ENCODE measurements around the gene MSI2. TPM values are rescaled to one million over a fixed set of nuclear protein-coding genes. Genes with fewer than 3 reads are reported as not detected.

Gene MSI2
- total RNA-seq, 4 donors from 2014 or later: 27.3 to 50.4 (median 36.8) TPM

- Histone ChIP-seq H3K36me3 (peaks cover 0 to 16% of the 10 kb centered on the region in 2 donors), H3K4me3 (no peak overlapping the region), H3K27ac (no peak overlapping the region), H3K9me3 (no peaks in the 10 kb centered on the region), H3K27me3 (no peaks in the 10 kb centered on the region), H3K4me1 (no peaks in the 10 kb centered on the region)
- ATAC-seq: no peak
- 97% methylated on average over 3 of the region's 3 CpGs for WGBS, 2 donors (ENCODE audit: low coverage in 1 of 2)
- no peak for TF ChIP-seq CTCF (IDR thresholded peaks at IDR 0.05)
- TF ChIP-seq POLR2AphosphoS5 (IDR thresholded peaks at IDR 0.05): no peak
- TF ChIP-seq POLR2A (IDR thresholded peaks at IDR 0.05): no peak
- no peak for TF ChIP-seq EP300 (IDR thresholded peaks at IDR 0.05)
Observed at GRCh38 chr17:57649191-57649590, 392.9 kb downstream of the MSI2 start.

- Histone ChIP-seq H3K9me3 (no peaks in the 10 kb centered on the region), H3K4me3 (no peak overlapping the region), H3K36me3 (peaks cover 0 to 16% of the 10 kb centered on the region in 2 donors), H3K27ac (no peak overlapping the region), H3K27me3 (no peaks in the 10 kb centered on the region), H3K4me1 (no peaks in the 10 kb centered on the region)
- WGBS, 2 donors (ENCODE audit: low coverage in 1 of 2): 93% methylated on average over 6 of the region's 8 CpGs; no CpG with 5 or more reads in 1 of the 2 donors
- no peak for TF ChIP-seq POLR2A (IDR thresholded peaks at IDR 0.05)
- TF ChIP-seq POLR2AphosphoS5 (IDR thresholded peaks at IDR 0.05): no peak
- no peak for TF ChIP-seq EP300 (IDR thresholded peaks at IDR 0.05)
- no peak for TF ChIP-seq CTCF (IDR thresholded peaks at IDR 0.05)
- ATAC-seq: no peak
Observed at GRCh38 chr17:57649731-57650484, 393.6 kb downstream of the MSI2 start.

DNA sequence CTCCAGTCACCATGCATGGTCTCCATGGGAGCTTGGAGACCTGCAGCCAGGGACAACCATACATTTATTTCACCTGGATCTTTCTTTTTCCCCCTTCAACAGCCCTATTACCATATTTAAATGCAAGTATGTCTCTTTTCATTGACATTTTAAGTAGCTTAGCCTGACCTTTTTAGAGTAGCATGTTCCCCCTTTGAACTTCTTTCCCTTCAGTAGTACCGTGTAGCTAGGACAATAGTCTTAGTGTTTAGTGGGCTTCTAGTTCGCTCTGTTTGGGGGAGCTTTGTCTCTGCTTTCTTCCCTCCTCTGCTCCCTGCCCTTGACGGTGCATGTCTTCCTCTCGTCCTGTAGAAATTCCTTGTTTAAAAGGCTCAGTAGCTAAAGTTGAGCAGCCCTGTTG is 394.2 kb downstream of the MSI2 start:
- 92 to 100% methylated on average over 3 to 4 of the region's 4 CpGs for WGBS, 2 donors (ENCODE audit: low coverage in 1 of 2)
- H3K27ac ChIP-seq: no peak overlapping the region

GRCh38 chr17:57651451-57651850 is 395.1 kb downstream of the MSI2 start:
- no peaks in the 10 kb centered on the region for H3K9me3 ChIP-seq
- TF ChIP-seq POLR2A (IDR thresholded peaks at IDR 0.05): no peak
- TF ChIP-seq POLR2AphosphoS5 (IDR thresholded peaks at IDR 0.05): no peak
- TF ChIP-seq CTCF (IDR thresholded peaks at IDR 0.05): no peak
- no peak for TF ChIP-seq EP300 (IDR thresholded peaks at IDR 0.05)
- H3K4me1 ChIP-seq: no peaks in the 10 kb centered on the region
- ATAC-seq: no peak
- 93% methylated on average over 5 of the region's 7 CpGs; no CpG with 5 or more reads in 1 of the 2 donors for WGBS, 2 donors (ENCODE audit: low coverage in 1 of 2)
- no peak overlapping the region for H3K4me3 ChIP-seq
- H3K27ac ChIP-seq: no peak overlapping the region
- no peaks in the 10 kb centered on the region for H3K27me3 ChIP-seq
- H3K36me3 ChIP-seq: peaks cover 0 to 16% of the 10 kb centered on the region in 2 donors

More for the DNA sequence above, 394.2 kb downstream of the MSI2 start:
- Histone ChIP-seq H3K4me1 (no peaks in the 10 kb centered on the region), H3K9me3 (no peaks in the 10 kb centered on the region), H3K4me3 (no peak overlapping the region), H3K27me3 (no peaks in the 10 kb centered on the region), H3K36me3 (peaks cover 0 to 16% of the 10 kb centered on the region in 2 donors)
- TF ChIP-seq EP300 (IDR thresholded peaks at IDR 0.05): no peak
- no peak for TF ChIP-seq CTCF (IDR thresholded peaks at IDR 0.05)
- no peak for TF ChIP-seq POLR2A (IDR thresholded peaks at IDR 0.05)
- no peak for TF ChIP-seq POLR2AphosphoS5 (IDR thresholded peaks at IDR 0.05)
- ATAC-seq: no peak

- H3K4me1 ChIP-seq: no peaks in the 10 kb centered on the region
- TF ChIP-seq POLR2A (IDR thresholded peaks at IDR 0.05) (no peak), EP300 (IDR thresholded peaks at IDR 0.05) (no peak), POLR2AphosphoS5 (IDR thresholded peaks at IDR 0.05) (no peak), CTCF (IDR thresholded peaks at IDR 0.05) (no peak)
- H3K9me3 ChIP-seq: no peaks in the 10 kb centered on the region
- H3K27me3 ChIP-seq: no peaks in the 10 kb centered on the region
- no peak overlapping the region for H3K4me3 ChIP-seq
- peaks cover 0 to 16% of the 10 kb centered on the region in 2 donors for H3K36me3 ChIP-seq
- no peak overlapping the region for H3K27ac ChIP-seq
- no peak for ATAC-seq
- 95 to 100% methylated on average over 1 to 3 of the region's 13 CpGs for WGBS, 2 donors (ENCODE audit: low coverage in 1 of 2)
Observed at GRCh38 chr17:57651996-57652395, 395.7 kb downstream of the MSI2 start.

Measured in gastroesophageal sphincter (tissue), 4 donors.